ENCODE measurements around the gene E2F4.

DNA sequence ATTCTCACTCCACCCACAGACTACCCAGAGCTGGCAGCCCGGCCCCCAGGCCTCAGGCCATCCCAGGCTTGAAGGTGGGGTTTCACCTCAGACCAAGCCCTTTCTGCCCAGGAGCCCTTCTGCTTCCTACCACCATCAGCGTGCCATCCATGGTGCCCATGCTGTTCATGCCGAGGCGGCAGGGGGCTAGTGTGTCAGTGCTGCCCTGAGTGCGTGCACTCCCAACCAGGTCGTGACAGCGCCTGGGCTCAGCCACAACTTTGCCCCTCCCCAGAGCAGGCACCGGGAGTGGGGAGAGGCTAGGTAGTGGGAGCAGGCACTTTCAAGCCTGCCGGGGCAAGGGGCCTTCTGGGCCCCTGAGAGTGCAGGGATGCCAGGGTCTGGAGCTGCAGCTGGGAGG is 49.6 kb upstream of the E2F4 start:
- TF ChIP-seq, protein P1, sequence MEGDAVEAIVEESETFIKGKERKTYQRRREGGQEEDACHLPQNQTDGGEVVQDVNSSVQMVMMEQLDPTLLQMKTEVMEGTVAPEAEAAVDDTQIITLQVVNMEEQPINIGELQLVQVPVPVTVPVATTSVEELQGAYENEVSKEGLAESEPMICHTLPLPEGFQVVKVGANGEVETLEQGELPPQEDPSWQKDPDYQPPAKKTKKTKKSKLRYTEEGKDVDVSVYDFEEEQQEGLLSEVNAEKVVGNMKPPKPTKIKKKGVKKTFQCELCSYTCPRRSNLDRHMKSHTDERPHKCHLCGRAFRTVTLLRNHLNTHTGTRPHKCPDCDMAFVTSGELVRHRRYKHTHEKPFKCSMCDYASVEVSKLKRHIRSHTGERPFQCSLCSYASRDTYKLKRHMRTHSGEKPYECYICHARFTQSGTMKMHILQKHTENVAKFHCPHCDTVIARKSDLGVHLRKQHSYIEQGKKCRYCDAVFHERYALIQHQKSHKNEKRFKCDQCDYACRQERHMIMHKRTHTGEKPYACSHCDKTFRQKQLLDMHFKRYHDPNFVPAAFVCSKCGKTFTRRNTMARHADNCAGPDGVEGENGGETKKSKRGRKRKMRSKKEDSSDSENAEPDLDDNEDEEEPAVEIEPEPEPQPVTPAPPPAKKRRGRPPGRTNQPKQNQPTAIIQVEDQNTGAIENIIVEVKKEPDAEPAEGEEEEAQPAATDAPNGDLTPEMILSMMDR (conservative IDR thresholded peaks at IDR 0.05; ENCODE audit: low read depth, low read length): no peak
- no peak for TF ChIP-seq EZH2 (IDR thresholded peaks at IDR 0.05; ENCODE audit: borderline replicate concordance, low read depth, low read length, poor library complexity, severe bottlenecking)

Measured in A673 (cell line).